ENCODE data around the gene AKNA.

AKNA gene

DNA sequence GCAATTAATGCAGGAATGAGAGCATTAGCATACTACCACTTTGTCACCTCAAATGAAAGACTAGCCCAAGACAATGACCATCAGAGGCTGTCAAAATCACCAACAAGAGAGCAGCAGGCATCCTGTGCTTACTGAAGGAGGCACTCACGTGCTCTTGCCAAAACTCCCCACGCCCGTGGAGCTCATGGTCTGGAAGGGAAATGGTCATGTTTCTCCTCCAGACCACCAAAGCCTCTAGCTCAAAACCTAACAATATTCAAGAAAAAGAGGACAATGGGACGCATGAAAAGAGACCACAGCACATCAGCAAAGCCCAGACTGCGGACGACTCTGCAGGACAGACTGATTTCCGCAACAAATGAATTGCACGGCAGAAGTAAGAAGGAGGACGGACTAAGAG lies 12.8 kb downstream of the AKNA start:
- TF ChIP-seq, protein P1, sequence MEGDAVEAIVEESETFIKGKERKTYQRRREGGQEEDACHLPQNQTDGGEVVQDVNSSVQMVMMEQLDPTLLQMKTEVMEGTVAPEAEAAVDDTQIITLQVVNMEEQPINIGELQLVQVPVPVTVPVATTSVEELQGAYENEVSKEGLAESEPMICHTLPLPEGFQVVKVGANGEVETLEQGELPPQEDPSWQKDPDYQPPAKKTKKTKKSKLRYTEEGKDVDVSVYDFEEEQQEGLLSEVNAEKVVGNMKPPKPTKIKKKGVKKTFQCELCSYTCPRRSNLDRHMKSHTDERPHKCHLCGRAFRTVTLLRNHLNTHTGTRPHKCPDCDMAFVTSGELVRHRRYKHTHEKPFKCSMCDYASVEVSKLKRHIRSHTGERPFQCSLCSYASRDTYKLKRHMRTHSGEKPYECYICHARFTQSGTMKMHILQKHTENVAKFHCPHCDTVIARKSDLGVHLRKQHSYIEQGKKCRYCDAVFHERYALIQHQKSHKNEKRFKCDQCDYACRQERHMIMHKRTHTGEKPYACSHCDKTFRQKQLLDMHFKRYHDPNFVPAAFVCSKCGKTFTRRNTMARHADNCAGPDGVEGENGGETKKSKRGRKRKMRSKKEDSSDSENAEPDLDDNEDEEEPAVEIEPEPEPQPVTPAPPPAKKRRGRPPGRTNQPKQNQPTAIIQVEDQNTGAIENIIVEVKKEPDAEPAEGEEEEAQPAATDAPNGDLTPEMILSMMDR (IDR thresholded peaks at IDR 0.05), result no peak
- H3K36me3 ChIP-seq, result peaks cover 22 to 90% (median 78%) of the 10 kb centered on the region in 3 donors
- no peaks in the 10 kb centered on the region for H3K9me3 ChIP-seq
- DNase-seq, result no peak
- no peak overlapping the region for H3K4me3 ChIP-seq
- intact Hi-C loops (cut with DNase I; ENCODE audit: low total_unique reads), result no loop called here
- H3K27ac ChIP-seq, result no peak overlapping the region
- H3K27me3 ChIP-seq, result no peaks in the 10 kb centered on the region
- H3K4me1 ChIP-seq, result peaks cover 0 to 22% (median 17%) of the 10 kb centered on the region in 4 donors

DNA sequence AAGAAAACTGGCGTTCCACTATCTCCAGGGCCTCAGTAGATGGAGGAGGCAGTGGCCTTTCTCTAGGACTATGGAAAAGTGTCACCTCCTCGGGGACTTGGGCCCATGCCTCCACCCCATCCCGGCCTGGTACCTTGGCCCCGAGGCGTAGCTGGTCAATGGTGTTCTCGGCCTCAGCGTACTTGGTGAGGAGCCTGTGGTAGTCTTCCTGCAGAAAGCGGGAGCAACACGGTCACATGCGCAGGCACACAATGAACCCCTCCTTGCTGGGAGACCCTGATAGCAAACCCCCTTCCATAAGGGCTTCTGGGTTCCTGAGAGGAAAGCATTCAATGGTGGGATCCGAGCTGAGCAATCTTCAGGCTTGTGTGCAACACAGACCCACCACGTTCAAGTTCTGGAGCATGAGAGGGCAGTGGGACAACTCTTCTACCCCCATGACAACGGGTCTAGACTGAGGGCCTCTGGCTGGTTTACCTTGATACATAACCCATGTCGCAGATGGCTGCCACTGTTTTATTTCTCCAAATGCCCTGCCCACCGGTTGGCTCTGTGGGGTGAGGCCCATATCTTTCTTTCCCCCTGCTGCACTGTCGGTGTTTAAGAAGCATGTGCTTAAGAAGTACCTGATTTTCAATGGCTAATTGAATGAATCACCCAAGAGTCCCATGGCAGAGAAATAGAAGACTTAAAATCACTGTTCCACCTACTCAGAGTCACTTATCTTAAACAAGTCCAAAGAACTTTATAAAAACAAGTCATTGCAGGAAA lies 13.6 kb downstream of the AKNA start:
- Histone ChIP-seq H3K9me3 (no peaks in the 10 kb centered on the region), H3K4me3 (no peak overlapping the region), H3K4me1 (peaks cover 0 to 17% (median 14%) of the 10 kb centered on the region in 4 donors), H3K36me3 (peaks cover 22 to 84% (median 74%) of the 10 kb centered on the region in 3 donors), H3K27me3 (no peaks in the 10 kb centered on the region), H3K27ac (no peak overlapping the region)
- intact Hi-C loops (cut with DNase I; ENCODE audit: low total_unique reads), result no loop called here
- no peak for DNase-seq
- TF ChIP-seq, protein P1 (IDR thresholded peaks at IDR 0.05), result no peak

DNA sequence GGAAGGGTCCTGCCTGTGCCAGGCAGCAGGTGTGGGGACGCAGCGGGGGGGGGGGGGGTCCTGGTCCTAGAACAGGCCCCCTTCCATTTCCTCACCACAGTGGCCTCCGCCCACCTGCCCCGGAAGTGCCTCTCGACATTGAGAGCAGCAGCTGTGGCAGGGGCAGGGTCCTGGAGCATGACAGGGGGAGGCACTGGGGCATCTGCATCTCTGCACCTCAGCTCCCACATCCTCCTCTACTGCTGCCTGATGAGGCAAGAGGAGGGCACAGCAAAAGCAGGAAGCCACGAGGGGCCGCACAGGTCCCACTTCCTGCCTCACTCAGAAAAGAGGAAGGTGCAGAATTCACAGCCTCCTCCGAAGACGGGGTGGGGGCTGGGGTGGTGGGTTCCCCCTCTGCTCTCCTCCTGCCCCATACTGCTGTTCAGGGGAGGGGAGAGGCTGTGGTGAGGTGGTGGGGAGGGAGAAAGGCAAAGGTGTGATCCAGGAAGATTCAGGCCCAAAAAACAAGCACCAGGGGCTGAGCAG lies 14.8 kb downstream of the AKNA start:
- Histone ChIP-seq H3K27ac (peak overlapping the region; percentile 3 to 39), H3K4me1 (peaks cover 0 to 10% (median 10%) of the 10 kb centered on the region in 4 donors), H3K36me3 (peaks cover 27 to 82% (median 76%) of the 10 kb centered on the region in 3 donors), H3K27me3 (no peaks in the 10 kb centered on the region), H3K9me3 (no peaks in the 10 kb centered on the region), H3K4me3 (no peak overlapping the region)
- intact Hi-C loops (cut with DNase I; ENCODE audit: low total_unique reads), result no loop called here
- TF ChIP-seq, protein P1 (IDR thresholded peaks at IDR 0.05), result no peak
- peak; percentile 57 to 80 for DNase-seq

DNA sequence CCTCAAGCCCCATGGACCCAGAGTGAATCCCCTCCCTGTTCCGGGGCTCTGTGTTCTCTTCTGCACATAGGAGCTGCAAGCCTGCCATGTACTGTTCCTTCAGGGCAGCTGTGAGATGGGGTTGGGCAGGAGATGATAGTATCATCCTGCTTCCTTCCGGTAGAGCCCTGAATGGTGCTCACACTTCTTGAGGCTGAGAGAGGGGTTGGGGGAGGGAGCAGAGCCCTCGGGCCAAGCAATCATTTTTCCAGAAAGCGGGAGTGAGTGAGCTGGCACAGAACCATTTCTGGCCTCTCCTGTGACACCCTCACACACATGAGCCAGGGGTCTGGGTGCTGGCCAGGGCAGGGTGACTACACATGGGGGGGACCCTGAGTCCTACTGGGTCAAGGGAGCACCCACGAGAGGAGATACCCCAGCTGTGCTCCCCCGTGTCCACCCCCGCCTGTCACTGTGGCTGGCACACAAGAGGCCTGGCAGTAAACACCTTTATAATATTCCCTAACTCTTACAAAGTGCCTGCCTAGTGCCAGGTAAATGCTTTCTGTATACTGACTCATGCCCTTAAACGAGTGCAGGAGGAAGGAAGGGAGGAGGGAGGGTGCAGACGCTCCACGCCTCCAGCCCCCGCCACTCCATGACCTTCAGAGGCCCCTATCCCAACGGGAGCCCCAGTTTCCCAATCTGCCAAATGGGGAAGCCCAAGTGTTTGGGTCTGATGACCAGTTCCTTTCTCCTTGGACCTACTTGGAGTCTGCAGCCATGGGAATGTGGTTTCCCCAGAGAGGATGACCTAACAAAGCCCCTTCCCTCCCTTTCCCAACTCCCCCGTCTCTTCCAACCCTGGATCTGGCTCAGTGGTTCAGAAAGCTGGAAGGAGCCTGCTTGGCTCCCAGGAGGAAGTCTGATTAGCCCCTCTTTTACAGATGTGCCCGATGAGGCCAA lies 15.5 kb downstream of the AKNA start:
- peaks cover 33 to 88% (median 79%) of the 10 kb centered on the region in 3 donors for H3K36me3 ChIP-seq
- peaks cover 0 to 14% (median 10%) of the 10 kb centered on the region in 4 donors for H3K4me1 ChIP-seq
- peak overlapping the region; percentile 3 to 39 for H3K27ac ChIP-seq
- intact Hi-C loops (cut with DNase I; ENCODE audit: low total_unique reads), result no loop called here
- H3K9me3 ChIP-seq, result no peaks in the 10 kb centered on the region
- no peak overlapping the region for H3K4me3 ChIP-seq
- H3K27me3 ChIP-seq, result no peaks in the 10 kb centered on the region
- no peak for DNase-seq
- TF ChIP-seq, protein P1 (IDR thresholded peaks at IDR 0.05), result no peak

DNA sequence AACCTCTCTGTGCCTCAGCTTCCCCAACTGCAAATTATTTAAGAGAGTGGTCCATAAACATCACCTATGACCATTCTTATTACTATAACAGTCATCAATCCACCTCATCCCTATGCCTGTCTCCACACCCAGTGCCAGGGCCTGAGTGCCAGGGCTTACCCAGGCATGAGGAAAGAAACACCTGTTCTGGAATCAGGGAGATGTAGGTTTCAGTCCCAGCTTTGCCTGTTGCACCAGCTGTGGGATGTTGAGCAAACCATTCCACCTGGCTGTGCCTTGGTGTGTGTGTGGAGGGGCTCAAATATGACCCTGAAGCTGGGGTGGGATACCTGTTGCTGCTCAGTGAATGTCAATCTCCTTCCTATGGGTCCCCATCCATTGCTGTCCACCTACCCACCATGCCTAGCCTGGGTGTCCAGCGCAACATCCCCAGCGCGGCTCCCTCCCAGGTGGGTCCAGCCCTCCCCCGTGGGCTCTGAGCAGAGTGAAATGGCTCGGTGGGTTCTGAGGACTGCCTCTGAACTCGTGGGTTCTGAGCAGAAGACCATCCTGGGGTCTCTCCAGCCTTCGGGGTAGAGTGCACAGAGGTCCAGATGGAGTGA lies 16.3 kb downstream of the AKNA start:
- no peak overlapping the region for H3K27ac ChIP-seq
- TF ChIP-seq, protein P1 (IDR thresholded peaks at IDR 0.05), result no peak
- H3K4me1 ChIP-seq, result peaks cover 0 to 21% (median 15%) of the 10 kb centered on the region in 4 donors
- intact Hi-C loops (cut with DNase I; ENCODE audit: low total_unique reads), result no loop called here
- no peak overlapping the region for H3K4me3 ChIP-seq
- H3K36me3 ChIP-seq, result peaks cover 27 to 88% (median 74%) of the 10 kb centered on the region in 3 donors
- DNase-seq, result no peak
- no peaks in the 10 kb centered on the region for H3K27me3 ChIP-seq
- no peaks in the 10 kb centered on the region for H3K9me3 ChIP-seq

Measured in tibial artery (tissue), 4 donors.